Stimulated activated CD4-positive, alpha-beta T cell treated with anti-CD3 and anti-CD28 coated beads, Interleukin-1b, Interleukin-23, amount 100 ng/mL, for 4 hours (primary cell): ENCODE data around the gene PIK3CB.
"Not testable (repeated sequence)": the region's sequence is repeated elsewhere in the genome, so short reads cannot be mapped to it uniquely, and the experiment has no call there.

ENCODE experiments used
- DNase-seq, 2 donors: peaks; one replicate each; pipeline ENCODE4 v3.0.0-alpha.2; 2020; ENCODE audit warnings: low read depth in 2 of 2

The PIK3CB gene

GRCh38 chr3:138761002-138761401 is 73.7 kb downstream of the PIK3CB start:
- DNase-seq: no peak

GRCh38 chr3:138748190-138748589 is 86.5 kb downstream of the PIK3CB start:
- DNase-seq: no peak

- no peak for DNase-seq
Measured at GRCh38 chr3:138747225-138747624, 87.5 kb downstream of the PIK3CB start.

GRCh38 chr3:138740072-138740471 is 94.7 kb downstream of the PIK3CB start:
- no peak for DNase-seq

- no peak for DNase-seq
Measured at GRCh38 chr3:138732456-138732855, 102.3 kb downstream of the PIK3CB start.

- DNase-seq: no peak
Measured at GRCh38 chr3:138726946-138727730, 107.6 kb downstream of the PIK3CB start.

GRCh38 chr3:138726042-138726441 is 108.7 kb downstream of the PIK3CB start:
- DNase-seq: not testable (repeated sequence)

GRCh38 chr3:138725116-138725515 is 109.6 kb downstream of the PIK3CB start:
- no peak for DNase-seq

GRCh38 chr3:138724443-138724842 is 110.3 kb downstream of the PIK3CB start:
- DNase-seq: no peak

GRCh38 chr3:138718849-138719248 is 115.9 kb downstream of the PIK3CB start:
- DNase-seq: no peak

GRCh38 chr3:138717348-138717747 is 117.4 kb downstream of the PIK3CB start:
- DNase-seq: no peak

GRCh38 chr3:138712086-138712485 is 122.6 kb downstream of the PIK3CB start:
- DNase-seq: no peak

- no peak for DNase-seq
Measured at GRCh38 chr3:138705675-138706074, 129.1 kb downstream of the PIK3CB start.

- DNase-seq: no peak
Measured at GRCh38 chr3:138696666-138697370, 137.9 kb downstream of the PIK3CB start.

- no peak for DNase-seq
Measured at GRCh38 chr3:138694287-138695007, 140.3 kb downstream of the PIK3CB start.

- no peak for DNase-seq
Measured at GRCh38 chr3:138692152-138692551, 142.6 kb downstream of the PIK3CB start.

- DNase-seq: no peak
Measured at GRCh38 chr3:138691351-138691750, 143.4 kb downstream of the PIK3CB start.

- DNase-seq: no peak
Measured at GRCh38 chr3:138690036-138690435, 144.7 kb downstream of the PIK3CB start.

GRCh38 chr3:138688871-138689299 is 145.8 kb downstream of the PIK3CB start:
- DNase-seq: no peak

- no peak for DNase-seq
Measured at GRCh38 chr3:138687236-138687635, 147.5 kb downstream of the PIK3CB start.

- no peak for DNase-seq
Measured at GRCh38 chr3:138686771-138687221, 147.9 kb downstream of the PIK3CB start.

GRCh38 chr3:138684396-138684795 is 150.3 kb downstream of the PIK3CB start:
- no peak for DNase-seq
